ENCODE data around the gene KCNJ15. TPM values are rescaled to one million over a fixed set of nuclear protein-coding genes. Genes with fewer than 3 reads are reported as not detected.
"Not testable (repeated sequence)": the region's sequence is repeated elsewhere in the genome, so short reads cannot be mapped to it uniquely, and the experiment has no call there.

The KCNJ15 gene
- polyA plus RNA-seq, 3 donors = 4.5 to 26.5 (median 8.0) TPM

DNA sequence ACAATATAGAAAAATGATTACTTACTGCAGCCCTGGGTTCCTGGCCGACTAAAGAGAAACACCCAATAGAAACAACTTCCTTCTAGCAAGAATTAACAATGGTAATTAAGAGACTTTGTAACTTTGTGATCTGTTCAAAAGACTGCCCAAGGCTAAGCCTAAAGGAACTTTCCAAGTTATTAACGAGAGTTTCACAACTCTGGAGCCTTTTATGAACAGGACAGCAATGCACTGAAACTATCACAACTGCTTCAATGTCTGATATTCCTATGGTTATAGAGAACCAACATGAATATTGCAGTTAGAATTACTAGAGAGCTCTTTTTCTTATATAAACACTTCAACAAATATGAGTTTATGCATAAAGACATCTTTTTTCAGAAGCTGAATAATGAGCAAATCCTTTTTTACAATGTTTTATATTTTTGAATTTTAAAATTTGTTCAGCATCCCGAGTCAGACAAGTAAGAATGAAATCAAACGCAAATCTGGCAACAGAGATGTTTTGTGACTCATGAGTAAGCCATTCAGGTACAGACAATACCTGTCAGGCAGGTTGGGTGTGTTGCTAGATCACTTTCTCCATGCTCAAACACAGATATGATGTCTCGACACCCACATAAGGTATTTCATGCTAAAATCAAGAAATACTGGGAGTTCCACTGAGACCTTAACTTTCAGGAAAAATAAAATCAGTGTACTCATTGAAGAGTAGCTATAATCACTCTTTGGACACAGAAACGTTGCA is 22.2 kb upstream of the KCNJ15 start:
- H3K27ac ChIP-seq (ENCODE audit: low read depth in 1 of 2, low read length in 2 of 2) = no peak overlapping the region
- H3K27ac Mint-ChIP-seq = no peak overlapping the region
- H3K79me2 ChIP-seq (ENCODE audit: insufficient read depth, low read length) = no peaks in the 10 kb centered on the region
- H4K20me1 ChIP-seq (ENCODE audit: insufficient read depth, low read length) = no peaks in the 10 kb centered on the region
- intact Hi-C loops (cut with micrococcal nuclease) = no loop called here
- H3K9me3 Mint-ChIP-seq = peaks cover 10 to 34% (median 25%) of the 10 kb centered on the region in 7 donors
- no peak overlapping the region for H3K4me3 ChIP-seq (replicated peaks in 1 of 3; ENCODE audit: low read depth in 2 of 3, low read length in 3 of 3)
- H3K27me3 Mint-ChIP-seq (ENCODE audit: low read depth in 3 of 3) = peaks cover 2 to 4% (median 3%) of the 10 kb centered on the region in 3 donors
- no peak overlapping the region for H3K4me3 Mint-ChIP-seq
- no peak overlapping the region for H3K9ac ChIP-seq (ENCODE audit: insufficient read depth, low read length, poor library complexity, severe bottlenecking)
- DNase-seq = no peak
- H3K9me3 ChIP-seq (replicated peaks in 1 of 2; ENCODE audit: control insufficient read depth in 1 of 2, insufficient read depth in 1 of 2, low read length in 2 of 2) = peaks cover 2 to 19% of the 10 kb centered on the region in 2 donors
- H3K4me1 Mint-ChIP-seq = peaks cover 15% of the 10 kb centered on the region
- peaks cover 6 to 9% of the 10 kb centered on the region in 2 donors for H3K4me1 ChIP-seq (ENCODE audit: control insufficient read depth in 1 of 2, insufficient read depth in 2 of 2, low read length in 2 of 2)
- no peak overlapping the region for H2AFZ ChIP-seq (ENCODE audit: insufficient read depth, low read depth, low read length, poor library complexity, severe bottlenecking)
- peaks cover 1 to 2% of the 10 kb centered on the region in 2 donors for H3K36me3 Mint-ChIP-seq
- no CpG with 5 or more reads among the region's 6 CpGs for WGBS (ENCODE audit: insufficient coverage)
- TF ChIP-seq, protein P1, sequence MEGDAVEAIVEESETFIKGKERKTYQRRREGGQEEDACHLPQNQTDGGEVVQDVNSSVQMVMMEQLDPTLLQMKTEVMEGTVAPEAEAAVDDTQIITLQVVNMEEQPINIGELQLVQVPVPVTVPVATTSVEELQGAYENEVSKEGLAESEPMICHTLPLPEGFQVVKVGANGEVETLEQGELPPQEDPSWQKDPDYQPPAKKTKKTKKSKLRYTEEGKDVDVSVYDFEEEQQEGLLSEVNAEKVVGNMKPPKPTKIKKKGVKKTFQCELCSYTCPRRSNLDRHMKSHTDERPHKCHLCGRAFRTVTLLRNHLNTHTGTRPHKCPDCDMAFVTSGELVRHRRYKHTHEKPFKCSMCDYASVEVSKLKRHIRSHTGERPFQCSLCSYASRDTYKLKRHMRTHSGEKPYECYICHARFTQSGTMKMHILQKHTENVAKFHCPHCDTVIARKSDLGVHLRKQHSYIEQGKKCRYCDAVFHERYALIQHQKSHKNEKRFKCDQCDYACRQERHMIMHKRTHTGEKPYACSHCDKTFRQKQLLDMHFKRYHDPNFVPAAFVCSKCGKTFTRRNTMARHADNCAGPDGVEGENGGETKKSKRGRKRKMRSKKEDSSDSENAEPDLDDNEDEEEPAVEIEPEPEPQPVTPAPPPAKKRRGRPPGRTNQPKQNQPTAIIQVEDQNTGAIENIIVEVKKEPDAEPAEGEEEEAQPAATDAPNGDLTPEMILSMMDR (IDR thresholded peaks at IDR 0.05) = no peak
- no peaks in the 10 kb centered on the region for H3K27me3 ChIP-seq (ENCODE audit: control insufficient read depth in 2 of 2, insufficient read depth in 2 of 2, low read length in 2 of 2)
- H3K4me2 ChIP-seq (replicated peaks; ENCODE audit: extremely low read depth, low read length, poor library complexity, severe bottlenecking) = no peak overlapping the region
- peaks cover 0 to under 1% of the 10 kb centered on the region in 2 donors for H3K36me3 ChIP-seq (replicated peaks in 1 of 2; ENCODE audit: control insufficient read depth in 1 of 2, insufficient read depth in 2 of 2, low read length in 2 of 2)

DNA sequence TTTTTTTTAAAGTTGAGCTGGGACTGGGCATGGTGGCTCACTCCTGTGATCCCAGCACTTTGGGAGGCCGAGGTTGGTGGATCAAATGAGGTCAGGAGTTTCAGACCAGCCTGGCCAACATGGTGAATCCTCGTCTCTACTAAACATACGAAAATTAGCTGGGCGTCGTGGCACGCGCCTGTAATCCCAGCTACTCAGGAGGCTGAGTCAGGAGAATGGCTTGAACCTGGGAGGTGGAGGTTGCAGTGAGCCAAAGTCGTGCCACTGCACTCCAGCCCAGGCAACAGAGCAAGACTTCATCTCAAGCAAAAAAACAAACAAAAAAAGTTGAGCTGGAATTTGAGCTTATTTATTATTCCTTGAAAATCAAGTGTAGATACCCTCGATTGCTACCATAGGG is 21.5 kb upstream of the KCNJ15 start:
- H3K4me3 ChIP-seq (replicated peaks in 1 of 3; ENCODE audit: low read depth in 2 of 3, low read length in 3 of 3); H3K36me3 ChIP-seq (replicated peaks in 1 of 2; ENCODE audit: control insufficient read depth in 1 of 2, insufficient read depth in 2 of 2, low read length in 2 of 2); H3K27ac Mint-ChIP-seq; H3K4me3 Mint-ChIP-seq; H4K20me1 ChIP-seq (ENCODE audit: insufficient read depth, low read length); intact Hi-C loops (cut with micrococcal nuclease); H3K4me1 ChIP-seq (ENCODE audit: control insufficient read depth in 1 of 2, insufficient read depth in 2 of 2, low read length in 2 of 2); H3K27me3 Mint-ChIP-seq (ENCODE audit: low read depth in 3 of 3); H3K4me2 ChIP-seq (replicated peaks; ENCODE audit: extremely low read depth, low read length, poor library complexity, severe bottlenecking); H3K36me3 Mint-ChIP-seq; H3K9ac ChIP-seq (ENCODE audit: insufficient read depth, low read length, poor library complexity, severe bottlenecking); DNase-seq; H3K27ac ChIP-seq (ENCODE audit: low read depth in 1 of 2, low read length in 2 of 2); H2AFZ ChIP-seq (ENCODE audit: insufficient read depth, low read depth, low read length, poor library complexity, severe bottlenecking); H3K79me2 ChIP-seq (ENCODE audit: insufficient read depth, low read length); H3K27me3 ChIP-seq (ENCODE audit: control insufficient read depth in 2 of 2, insufficient read depth in 2 of 2, low read length in 2 of 2): not testable (repeated sequence)
- Mint-ChIP-seq H3K9me3 (peaks cover 10 to 27% (median 19%) of the 10 kb centered on the region in 7 donors), H3K4me1 (peaks cover 15% of the 10 kb centered on the region)
- WGBS (ENCODE audit: insufficient coverage) = 90% methylated on average over 3 of the region's 9 CpGs
- H3K9me3 ChIP-seq (replicated peaks in 1 of 2; ENCODE audit: control insufficient read depth in 1 of 2, insufficient read depth in 1 of 2, low read length in 2 of 2) = peaks cover 0 to 12% of the 10 kb centered on the region in 2 donors
